NT2/D1 (cell line): ENCODE results near the gene CALML6.

Experiments
- SUZ12 ChIP-seq: IDR thresholded peaks from 2 replicates; pipeline ENCODE4 v1.6.1; 2011; ENCODE audit not compliant: insufficient read length, insufficient read depth; ENCODE audit errors: extremely low read depth
- YY1 ChIP-seq: IDR thresholded peaks from 2 replicates; pipeline ENCODE4 v1.6.1; 2011; ENCODE audit not compliant: insufficient read length, insufficient read depth
- ZNF274 ChIP-seq: IDR thresholded peaks from 2 replicates; pipeline ENCODE4 v1.6.1; 2011; ENCODE audit warnings: mild to moderate bottlenecking, low read depth, low read length

GRCh38 chr1:1927751-1928150 is 12.7 kb downstream of the CALML6 start:
- TF ChIP-seq ZNF274 (no peak), YY1 (no peak), SUZ12 (no peak)
